Activated T-helper 2 cell treated with anti-CD3 and anti-CD28 coated beads, Interferon-gamma antibody, Interleukin-2, Interleukin-4, amounts not matched to agents 10 μg/mL and 5 μg/mL and 100 μg/mL, durations not matched to agents 14 hours and 24 hours and 36 hours (primary cell): ENCODE results near the gene SNPH. TPM values are rescaled to one million over a fixed set of nuclear protein-coding genes. Genes with fewer than 3 reads are reported as not detected.

ENCODE experiments used
- DNase-seq: peaks from one replicate; pipeline ENCODE4 v3.0.0; 2021; ENCODE audit warnings: low spot score
- H3K27ac Mint-ChIP-seq: one replicate; pipeline ENCODE4 v1.8.0; 2021; ENCODE audit warnings: mixed read lengths
- H3K27me3 Mint-ChIP-seq: one replicate; pipeline ENCODE4 v1.8.0; 2021; ENCODE audit warnings: low read depth, mixed read lengths
- H3K36me3 Mint-ChIP-seq: one replicate; pipeline ENCODE4 v1.8.0; 2021; ENCODE audit warnings: low read depth, mixed read lengths
- H3K4me1 Mint-ChIP-seq: one replicate; pipeline ENCODE4 v1.8.0; 2021; ENCODE audit warnings: low read depth, mixed read lengths
- H3K4me3 Mint-ChIP-seq: one replicate; pipeline ENCODE4 v1.8.0; 2021; ENCODE audit warnings: low read depth, mild to moderate bottlenecking, moderate library complexity, mixed read lengths
- H3K9me3 Mint-ChIP-seq: one replicate; pipeline ENCODE4 v1.8.0; 2021; ENCODE audit warnings: mixed read lengths
- intact Hi-C: fragments of 100-400 bp; cut with micrococcal nuclease; formaldehyde crosslinking; loops from one replicate; pipeline ENCODE4 v1.15.1; 2023
- total RNA-seq: library from RNA; stranded (reverse); gene quantifications from 2 replicates; pipeline ENCODE4 v1.2.3, GENCODE V29; 2022

Gene SNPH
- total RNA-seq, 1 donor from 2014 or later, result 2.7 TPM

DNA sequence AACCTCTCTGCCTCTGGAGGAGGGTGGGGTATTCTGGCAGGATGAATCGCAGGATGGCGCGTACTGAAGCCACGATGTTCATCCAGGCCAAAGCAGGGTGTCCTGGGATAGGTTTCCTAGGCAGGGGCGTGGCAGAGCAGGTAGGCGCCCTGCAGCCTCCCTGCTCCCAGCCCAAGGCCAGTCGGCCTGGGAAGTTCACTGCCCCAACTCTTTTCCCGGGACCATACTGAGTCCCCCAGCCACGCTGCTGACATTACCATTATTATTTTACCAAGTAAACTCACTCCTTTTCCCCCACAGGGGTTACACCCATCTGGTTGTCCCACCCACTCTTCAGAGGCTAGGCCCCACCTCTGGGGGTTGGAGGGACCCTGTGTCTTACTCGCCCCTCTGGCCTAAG is 41.1 kb downstream of the SNPH start:
- H3K9me3 Mint-ChIP-seq, result no peaks in the 10 kb centered on the region
- DNase-seq, result no peak
- H3K27ac Mint-ChIP-seq, result no peak overlapping the region
- intact Hi-C loops, result no loop called here
- H3K4me1 Mint-ChIP-seq, result no peaks in the 10 kb centered on the region
- H3K36me3 Mint-ChIP-seq, result no peaks in the 10 kb centered on the region
- H3K4me3 Mint-ChIP-seq, result no peak overlapping the region
- H3K27me3 Mint-ChIP-seq, result no peaks in the 10 kb centered on the region

DNA sequence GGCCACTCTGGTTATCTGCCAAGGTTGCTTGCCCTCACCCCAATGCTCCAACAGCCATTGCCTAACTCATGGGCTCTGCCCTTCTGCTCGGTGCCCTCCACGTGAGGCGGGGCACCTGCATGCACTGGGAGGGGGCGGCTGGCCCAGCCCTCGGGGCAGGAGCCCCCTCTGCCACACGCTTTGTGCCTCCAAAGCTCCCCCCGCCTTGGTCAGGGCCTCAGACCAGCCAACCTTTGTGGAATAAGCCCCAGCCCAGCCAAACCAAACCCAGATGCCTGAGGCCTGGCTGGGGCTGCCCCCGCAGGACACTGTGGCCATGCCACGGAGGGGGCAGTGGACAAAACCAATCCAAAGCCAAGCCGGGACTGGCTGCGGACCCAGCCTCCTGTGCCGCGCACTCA is 41.5 kb downstream of the SNPH start:
- no peak for DNase-seq
- Mint-ChIP-seq H3K27me3 (no peaks in the 10 kb centered on the region), H3K9me3 (no peaks in the 10 kb centered on the region), H3K4me3 (no peak overlapping the region), H3K27ac (no peak overlapping the region), H3K4me1 (no peaks in the 10 kb centered on the region), H3K36me3 (no peaks in the 10 kb centered on the region)
- intact Hi-C loops, result no loop called here

- H3K9me3 Mint-ChIP-seq, result no peaks in the 10 kb centered on the region
- intact Hi-C loops, result no loop called here
- H3K36me3 Mint-ChIP-seq, result no peaks in the 10 kb centered on the region
- no peak overlapping the region for H3K27ac Mint-ChIP-seq
- no peaks in the 10 kb centered on the region for H3K27me3 Mint-ChIP-seq
- no peak for DNase-seq
- H3K4me1 Mint-ChIP-seq, result no peaks in the 10 kb centered on the region
- H3K4me3 Mint-ChIP-seq, result no peak overlapping the region
Observed at GRCh38 chr20:1308067-1308701, 42.1 kb downstream of the SNPH start.

DNA sequence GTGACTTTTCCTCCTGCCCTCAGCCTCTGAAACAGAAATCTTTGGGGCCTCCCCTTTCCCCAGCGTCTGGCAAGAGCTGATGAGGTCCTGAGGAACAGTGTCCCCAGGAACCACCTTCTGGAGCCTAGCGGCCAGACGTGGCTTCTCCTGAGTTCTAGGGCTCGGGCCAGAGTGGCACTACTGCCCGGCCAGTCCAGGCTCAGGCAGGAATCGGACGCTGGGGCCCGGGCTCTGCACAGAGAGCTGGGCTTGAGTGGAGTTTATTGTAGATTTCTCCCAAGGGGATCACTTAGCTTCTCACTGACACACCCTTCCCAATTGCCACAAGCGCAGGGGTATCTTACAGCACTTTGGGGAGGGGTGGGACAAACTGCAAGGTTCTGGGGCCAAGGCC is 42.6 kb downstream of the SNPH start:
- Mint-ChIP-seq H3K27me3 (no peaks in the 10 kb centered on the region), H3K27ac (no peak overlapping the region), H3K4me3 (no peak overlapping the region), H3K9me3 (no peaks in the 10 kb centered on the region), H3K36me3 (no peaks in the 10 kb centered on the region), H3K4me1 (peaks cover 3% of the 10 kb centered on the region)
- DNase-seq, result no peak
- intact Hi-C loops, result no loop called here

DNA sequence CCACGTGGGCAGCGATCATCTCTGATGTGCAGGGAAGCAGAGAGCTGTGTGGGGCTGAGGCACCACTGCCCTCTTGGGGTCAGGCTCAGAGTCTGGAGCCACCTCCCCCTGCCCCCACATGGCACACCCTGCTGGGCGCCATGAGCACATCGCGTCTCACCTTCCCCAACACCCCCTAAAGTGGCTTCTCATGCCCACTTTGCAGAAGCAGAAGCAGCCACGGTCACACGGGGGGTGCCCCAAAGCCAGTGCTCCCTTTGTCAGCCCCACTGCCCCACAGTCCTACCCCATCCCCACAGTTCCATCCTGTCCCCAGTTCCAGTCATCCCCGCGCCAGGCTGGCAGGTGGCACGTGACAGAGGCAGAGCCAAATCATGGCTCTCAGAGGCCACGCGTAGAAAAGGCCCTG is 43.3 kb downstream of the SNPH start:
- Mint-ChIP-seq H3K4me3 (no peak overlapping the region), H3K9me3 (no peaks in the 10 kb centered on the region), H3K27me3 (no peaks in the 10 kb centered on the region), H3K27ac (no peak overlapping the region), H3K4me1 (peaks cover 4% of the 10 kb centered on the region), H3K36me3 (no peaks in the 10 kb centered on the region)
- intact Hi-C loops, result no loop called here
- no peak for DNase-seq

DNA sequence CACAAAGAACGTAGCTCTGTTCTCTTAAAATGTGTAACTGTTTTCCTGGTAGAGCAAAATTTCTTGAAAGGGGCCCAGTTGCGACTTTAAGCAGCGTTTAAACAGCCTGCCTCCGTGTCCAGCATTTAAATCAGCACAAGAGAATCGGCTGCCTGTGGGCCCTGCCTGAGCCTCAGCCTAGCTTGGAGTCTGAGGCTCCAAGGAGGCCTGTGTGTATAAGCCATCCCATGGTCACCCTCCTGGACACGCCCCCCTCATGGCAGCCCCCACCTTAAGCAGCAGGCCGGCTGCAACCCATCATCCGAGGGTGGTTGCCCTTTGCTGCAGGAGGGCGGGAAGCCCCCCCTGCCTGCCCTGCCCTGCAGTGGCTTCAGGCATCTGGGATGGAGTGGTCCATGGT is 44.0 kb downstream of the SNPH start:
- intact Hi-C loops, result no loop called here
- Mint-ChIP-seq H3K27ac (no peak overlapping the region), H3K36me3 (no peaks in the 10 kb centered on the region), H3K27me3 (no peaks in the 10 kb centered on the region), H3K9me3 (no peaks in the 10 kb centered on the region), H3K4me1 (peaks cover 4% of the 10 kb centered on the region), H3K4me3 (no peak overlapping the region)
- DNase-seq, result no peak

- Mint-ChIP-seq H3K27ac (no peak overlapping the region), H3K9me3 (no peaks in the 10 kb centered on the region), H3K4me3 (no peak overlapping the region), H3K36me3 (no peaks in the 10 kb centered on the region), H3K4me1 (peaks cover 4% of the 10 kb centered on the region), H3K27me3 (no peaks in the 10 kb centered on the region)
- DNase-seq, result no peak
- intact Hi-C loops, result no loop called here
Observed at GRCh38 chr20:1310506-1311190, 44.6 kb downstream of the SNPH start.

DNA sequence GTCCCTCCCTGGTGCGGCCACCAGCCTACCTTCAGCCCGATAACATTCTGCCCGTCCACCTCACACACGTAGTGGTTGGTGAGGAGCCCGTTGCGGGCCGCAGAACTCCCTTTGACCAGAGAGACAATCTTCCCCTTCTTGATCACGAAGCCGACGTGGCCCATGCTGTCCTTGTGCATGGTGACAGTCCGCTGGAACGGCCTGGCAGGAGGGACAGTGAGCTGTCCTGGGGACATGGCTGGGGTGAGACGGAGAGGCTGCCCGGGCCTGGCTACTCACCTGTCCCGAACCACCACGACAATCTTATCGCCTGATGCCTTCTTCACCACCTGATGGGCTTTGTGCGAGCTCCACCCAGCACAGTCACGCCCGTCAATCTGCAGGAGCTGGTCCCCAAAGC is 46.2 kb downstream of the SNPH start:
- H3K9me3 Mint-ChIP-seq, result no peaks in the 10 kb centered on the region
- intact Hi-C loops, result no loop called here
- H3K27me3 Mint-ChIP-seq, result no peaks in the 10 kb centered on the region
- H3K4me1 Mint-ChIP-seq, result peaks cover 4% of the 10 kb centered on the region
- no peak overlapping the region for H3K4me3 Mint-ChIP-seq
- H3K36me3 Mint-ChIP-seq, result no peaks in the 10 kb centered on the region
- DNase-seq, result no peak
- no peak overlapping the region for H3K27ac Mint-ChIP-seq

DNA sequence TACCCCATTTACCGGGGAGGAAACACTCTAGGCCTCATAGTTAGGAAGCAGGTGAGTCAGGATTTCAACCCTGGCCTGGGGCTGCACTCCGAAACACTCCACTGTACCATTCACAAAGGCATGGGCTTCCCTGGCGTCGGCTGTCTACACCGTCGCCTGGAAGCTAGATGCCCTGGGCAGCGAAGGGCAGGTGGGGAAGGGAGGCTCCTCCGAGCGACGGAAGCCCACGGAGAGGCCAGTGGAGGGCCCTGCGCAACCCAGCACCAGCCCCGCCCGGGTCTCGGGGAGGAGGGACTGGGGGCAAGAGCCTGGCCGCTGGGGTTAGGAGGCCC is 46.8 kb downstream of the SNPH start:
- H3K9me3 Mint-ChIP-seq, result no peaks in the 10 kb centered on the region
- intact Hi-C loops, result loop anchor here (1.0 kb wide), 1 partner anchor 124 kb away; no protein-coding TSS in a partner anchor

DNA sequence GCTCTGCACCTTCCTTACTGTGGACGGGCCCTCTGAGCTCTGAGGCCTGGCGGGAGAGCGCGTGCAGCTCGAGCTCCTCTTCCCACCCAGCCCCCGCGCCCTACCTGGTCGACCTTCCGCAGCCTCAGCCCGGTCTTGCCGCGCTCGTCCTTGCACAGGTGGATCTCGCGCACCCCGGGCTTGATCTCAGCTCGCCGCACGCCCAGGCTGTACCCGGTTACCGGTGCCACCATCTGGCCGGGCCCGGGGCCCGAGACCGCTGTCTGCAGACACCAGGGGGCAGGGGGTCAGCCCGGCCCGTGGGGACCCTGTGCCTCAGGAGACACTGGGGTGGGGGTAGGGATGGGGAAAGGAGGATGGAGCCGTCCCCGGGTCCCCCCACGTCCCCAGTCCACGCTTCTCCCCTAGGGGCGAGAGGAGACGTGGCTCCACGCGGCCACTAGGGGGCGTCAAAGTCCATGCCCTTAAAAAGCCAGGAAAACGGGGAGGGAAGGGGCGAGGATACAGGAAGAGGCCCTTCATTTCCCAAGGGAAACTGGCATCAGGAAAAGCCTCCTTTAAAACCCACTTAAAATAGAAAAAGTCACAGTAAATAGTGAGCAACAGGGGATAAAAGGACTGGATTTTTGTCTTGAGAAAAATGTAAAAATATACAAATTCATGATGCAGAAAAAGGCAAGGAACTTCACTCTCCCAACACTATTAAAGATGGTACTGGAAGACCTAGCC is 47.3 kb downstream of the SNPH start:
- no peak overlapping the region for H3K4me3 Mint-ChIP-seq
- no peak overlapping the region for H3K27ac Mint-ChIP-seq
- no peaks in the 10 kb centered on the region for H3K36me3 Mint-ChIP-seq
- peaks cover 14% of the 10 kb centered on the region for H3K4me1 Mint-ChIP-seq
- DNase-seq, result peak; percentile 38
- H3K27me3 Mint-ChIP-seq, result no peaks in the 10 kb centered on the region
- no peaks in the 10 kb centered on the region for H3K9me3 Mint-ChIP-seq
- intact Hi-C loops, result loop anchor here (1.0 kb wide), 1 partner anchor 124 kb away; no protein-coding TSS in a partner anchor

More for the DNA sequence above, 46.8 kb downstream of the SNPH start:
- Mint-ChIP-seq H3K36me3 (no peaks in the 10 kb centered on the region), H3K4me1 (peaks cover 10% of the 10 kb centered on the region), H3K4me3 (no peak overlapping the region), H3K27ac (no peak overlapping the region), H3K27me3 (no peaks in the 10 kb centered on the region)
- no peak for DNase-seq

- Mint-ChIP-seq H3K4me1 (peaks cover 21% of the 10 kb centered on the region), H3K4me3 (no peak overlapping the region), H3K27me3 (no peaks in the 10 kb centered on the region), H3K27ac (no peak overlapping the region), H3K36me3 (no peaks in the 10 kb centered on the region), H3K9me3 (no peaks in the 10 kb centered on the region)
- intact Hi-C loops, result no loop called here
- no peak for DNase-seq
Observed at GRCh38 chr20:1315804-1316203, 49.7 kb downstream of the SNPH start.

GRCh38 chr20:1317545-1318255 is 51.6 kb downstream of the SNPH start:
- H3K27ac Mint-ChIP-seq, result no peak overlapping the region
- H3K4me1 Mint-ChIP-seq, result peaks cover 23% of the 10 kb centered on the region
- no peaks in the 10 kb centered on the region for H3K27me3 Mint-ChIP-seq
- no peak overlapping the region for H3K4me3 Mint-ChIP-seq
- intact Hi-C loops, result no loop called here
- peaks cover 4% of the 10 kb centered on the region for H3K9me3 Mint-ChIP-seq
- no peak for DNase-seq
- H3K36me3 Mint-ChIP-seq, result peaks cover 3% of the 10 kb centered on the region

GRCh38 chr20:1319051-1319450 is 53.0 kb downstream of the SNPH start:
- intact Hi-C loops, result no loop called here
- no peak for DNase-seq
- Mint-ChIP-seq H3K27me3 (no peaks in the 10 kb centered on the region), H3K27ac (no peak overlapping the region), H3K9me3 (peaks cover 4% of the 10 kb centered on the region), H3K36me3 (peaks cover 3% of the 10 kb centered on the region), H3K4me3 (no peak overlapping the region), H3K4me1 (peaks cover 28% of the 10 kb centered on the region)
